Bronchial epithelial cell (primary cell): ENCODE results near the gene E2F8. TPM values are rescaled to one million over a fixed set of nuclear protein-coding genes. Genes with fewer than 3 reads are reported as not detected.

Source experiments
- DNase-seq: peaks from one replicate; pipeline ENCODE4 v3.0.0-alpha.2; 2010; ENCODE audit warnings: low read depth
- FAIRE-seq: peaks from 2 replicates; lab custom pipeline; 2011; peaks lifted over from hg19 to GRCh38; lab: Jason Lieb, UNC
- H3K27me3 ChIP-seq: 2 replicates; pipeline ENCODE4 v1.5.1; 2011; ENCODE audit warnings: low read length; ENCODE audit not compliant: control insufficient read depth, insufficient read depth
- H3K36me3 ChIP-seq: 2 replicates; pipeline ENCODE4 v1.5.1; 2011; ENCODE audit warnings: low read length; ENCODE audit not compliant: control insufficient read depth, insufficient read depth
- H3K4me3 ChIP-seq: 2 replicates; pipeline ENCODE4 v1.5.1; 2011; ENCODE audit warnings: mild to moderate bottlenecking, low read depth, low read length, control low read depth
- CTCF ChIP-seq: IDR thresholded peaks from 2 replicates; pipeline ENCODE4 v1.5.1; 2011; ENCODE audit warnings: mild to moderate bottlenecking, moderate library complexity, low read length, control low read depth, inconsistent platforms; ENCODE audit not compliant: insufficient read depth, severe bottlenecking
- total RNA-seq: library from RNA; depleted of rRNA; stranded (reverse); fragments of >200 nt; gene quantifications from 2 replicates; pipeline ENCODE4 v1.2.1, GENCODE V29; 2014

Gene E2F8
- total RNA-seq, 1 donor from 2014 or later, result 0.26 TPM

DNA sequence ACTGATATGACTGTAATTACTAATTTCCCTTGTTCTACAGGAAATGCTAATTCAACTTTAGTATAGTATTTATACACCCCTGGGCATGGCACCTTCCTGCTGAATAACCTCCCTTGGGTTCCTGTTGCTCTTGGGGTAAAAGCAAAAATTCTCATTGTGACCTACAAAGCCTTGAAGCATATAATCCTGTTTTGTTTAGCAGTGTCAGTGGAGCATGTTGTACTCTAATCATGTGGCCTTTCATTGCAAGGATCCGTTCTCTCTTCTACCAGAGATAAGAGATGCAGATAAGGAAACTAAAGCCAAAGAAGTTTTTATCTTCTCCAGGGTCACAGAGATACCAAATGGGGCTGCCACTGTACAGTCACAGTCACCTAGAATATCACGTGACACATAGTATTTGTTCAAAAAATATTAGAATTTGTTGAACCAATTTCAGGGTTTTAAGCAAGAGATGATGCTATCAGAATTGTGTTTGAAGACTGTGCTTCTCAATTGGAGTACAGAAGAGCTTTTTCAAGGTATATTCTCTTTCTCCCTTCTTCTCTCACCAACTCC is 64.0 kb downstream of the E2F8 start:
- TF ChIP-seq CTCF, result no peak
- H3K27me3 ChIP-seq, result no peaks in the 10 kb centered on the region
- DNase-seq (no peak), FAIRE-seq (no peak)
- peaks cover 8% of the 10 kb centered on the region for H3K36me3 ChIP-seq
- H3K4me3 ChIP-seq, result no peak overlapping the region

Other genes with a start within 250 kb of the E2F8 start
- gene MRGPRX2, start 180.2 kb downstream of the E2F8 start, total RNA-seq, result not detected in 2 replicates
- gene ZDHHC13, start 123.8 kb downstream of the E2F8 start, total RNA-seq, result 21.6 and 34.4 TPM in 2 replicates
- not detected in 2 replicates for gene CSRP3, start 39.0 kb downstream of the E2F8 start, total RNA-seq